ENCODE measurements around the gene MRM2. TPM values are rescaled to one million over a fixed set of nuclear protein-coding genes. Genes with fewer than 3 reads are reported as not detected.

Gene MRM2
- total RNA-seq, 2 experiments from 2014 or later: 36.7 to 37.8 TPM

DNA sequence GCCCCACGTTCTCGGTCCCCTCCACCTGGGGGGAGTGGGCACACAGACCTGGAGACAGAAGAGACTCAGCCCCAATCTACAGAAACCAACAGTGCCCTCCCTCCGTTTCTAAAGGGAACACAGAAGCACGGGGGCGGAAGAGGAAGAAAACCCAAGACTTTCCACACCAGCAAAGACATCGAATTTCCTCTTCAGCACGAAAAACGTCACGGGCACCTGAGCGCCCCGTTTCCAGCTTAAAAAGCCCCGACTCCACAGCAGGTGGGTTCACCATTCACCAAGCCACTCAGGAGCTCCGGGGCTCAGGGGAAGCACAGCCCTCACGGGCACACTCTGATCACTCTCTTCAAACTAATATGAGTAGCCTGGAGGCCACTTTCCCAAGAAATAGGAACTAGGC, 19.6 kb upstream of the MRM2 start:
- H3K9me3 Mint-ChIP-seq (ENCODE audit: insufficient read depth): no peaks in the 10 kb centered on the region
- ChIA-PET CTCF (interaction anchor here (1.6 to 4.2 kb wide), 4 partner anchors 13 to 208 kb away, joined by 4 to 10 read pairs (median 7); no protein-coding TSS in a partner anchor), POLR2A (interaction anchor here (1.3 kb wide), 1 partner anchor 19 kb away, joined by 5 read pairs; the partner anchor contains the start of genes MRM2 and NUDT1)
- H3K36me3 Mint-ChIP-seq (ENCODE audit: low read depth): peaks cover 8% of the 10 kb centered on the region
- H3K4me3 Mint-ChIP-seq: peak overlapping the region; percentile 28
- peak; percentile 54 for ATAC-seq
- peak; percentile 34 for DNase-seq
- peaks cover 14% of the 10 kb centered on the region for H3K4me1 Mint-ChIP-seq (ENCODE audit: low read depth)
- no peaks in the 10 kb centered on the region for H3K27me3 Mint-ChIP-seq (ENCODE audit: low read depth)
- H3K27ac Mint-ChIP-seq: peak overlapping the region; percentile 85

DNA sequence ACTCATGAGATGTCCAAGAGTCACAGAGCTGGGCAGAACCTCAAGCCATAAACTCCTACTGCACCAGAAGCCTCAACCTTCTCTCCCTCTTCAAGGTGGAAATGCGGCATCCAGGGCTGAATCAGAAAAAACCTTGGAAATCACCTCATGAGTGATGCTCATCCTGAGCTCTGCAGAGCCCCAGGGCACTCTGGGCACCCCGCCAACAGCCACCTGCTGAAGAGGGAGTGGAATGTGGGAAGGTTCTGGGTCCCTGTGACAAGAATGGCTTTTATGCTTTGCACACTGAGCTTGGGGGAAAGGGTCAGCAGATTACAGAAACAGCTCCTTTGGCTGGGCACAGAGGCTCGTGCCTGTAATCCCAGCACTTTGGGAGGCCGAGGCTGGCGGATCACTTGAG, 18.8 kb upstream of the MRM2 start:
- ATAC-seq: no peak
- CTCF ChIA-PET: interaction anchor here (1.7 to 4.2 kb wide), 3 partner anchors 12 to 104 kb away, joined by 4 to 10 read pairs (median 9); no protein-coding TSS in a partner anchor

DNA sequence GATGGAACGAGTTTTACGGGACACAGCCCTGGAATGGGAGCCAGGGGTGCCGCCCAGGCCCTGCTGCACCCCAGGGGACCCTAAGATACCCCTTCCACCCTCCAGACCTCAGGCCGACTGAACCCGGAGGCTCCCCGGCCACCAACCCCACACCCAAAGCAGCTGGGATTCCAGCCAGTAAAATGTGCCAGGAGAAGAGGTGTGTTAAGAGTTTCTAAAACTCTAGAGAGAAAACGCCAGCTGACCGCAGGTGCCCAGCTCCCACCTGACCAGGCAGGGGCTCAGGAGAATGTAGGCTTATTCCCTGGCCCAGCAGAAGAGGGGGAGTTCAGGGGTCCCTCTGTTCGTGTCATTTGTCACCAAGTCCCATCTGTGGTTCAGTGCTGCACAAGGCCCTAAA, 17.5 kb upstream of the MRM2 start:
- Mint-ChIP-seq H3K36me3 (ENCODE audit: low read depth) (peaks cover 16% of the 10 kb centered on the region), H3K27ac (peak overlapping the region; percentile 21), H3K27me3 (ENCODE audit: low read depth) (no peaks in the 10 kb centered on the region), H3K9me3 (ENCODE audit: insufficient read depth) (no peaks in the 10 kb centered on the region), H3K4me3 (no peak overlapping the region), H3K4me1 (ENCODE audit: low read depth) (peaks cover 22% of the 10 kb centered on the region)
- CTCF ChIA-PET: interaction anchor here (4.2 kb wide), 1 partner anchor 89 kb away, joined by 10 read pairs; no protein-coding TSS in a partner anchor
- no peak for ATAC-seq
- POLR2A ChIA-PET: no interaction called here
- no peak for DNase-seq

More for the DNA sequence above, 18.8 kb upstream of the MRM2 start:
- H3K27me3 Mint-ChIP-seq (ENCODE audit: low read depth): no peaks in the 10 kb centered on the region
- H3K4me1 Mint-ChIP-seq (ENCODE audit: low read depth): peaks cover 14% of the 10 kb centered on the region
- POLR2A ChIA-PET: interaction anchor here (1.3 kb wide), 1 partner anchor 19 kb away, joined by 5 read pairs; the partner anchor contains the start of genes MRM2 and NUDT1
- no peak overlapping the region for H3K4me3 Mint-ChIP-seq
- DNase-seq: no peak
- peaks cover 10% of the 10 kb centered on the region for H3K36me3 Mint-ChIP-seq (ENCODE audit: low read depth)
- H3K9me3 Mint-ChIP-seq (ENCODE audit: insufficient read depth): no peaks in the 10 kb centered on the region
- H3K27ac Mint-ChIP-seq: no peak overlapping the region

GRCh38 chr7:2258661-2259365, 16.8 kb upstream of the MRM2 start:
- ATAC-seq (no peak), DNase-seq (no peak)
- Mint-ChIP-seq H3K4me3 (no peak overlapping the region), H3K36me3 (ENCODE audit: low read depth) (peaks cover 12% of the 10 kb centered on the region), H3K9me3 (ENCODE audit: insufficient read depth) (no peaks in the 10 kb centered on the region), H3K4me1 (ENCODE audit: low read depth) (peaks cover 24% of the 10 kb centered on the region), H3K27me3 (ENCODE audit: low read depth) (no peaks in the 10 kb centered on the region), H3K27ac (no peak overlapping the region)
- ChIA-PET POLR2A (no interaction called here), CTCF (interaction anchor here (4.2 kb wide), 1 partner anchor 89 kb away, joined by 10 read pairs; no protein-coding TSS in a partner anchor)

DNA sequence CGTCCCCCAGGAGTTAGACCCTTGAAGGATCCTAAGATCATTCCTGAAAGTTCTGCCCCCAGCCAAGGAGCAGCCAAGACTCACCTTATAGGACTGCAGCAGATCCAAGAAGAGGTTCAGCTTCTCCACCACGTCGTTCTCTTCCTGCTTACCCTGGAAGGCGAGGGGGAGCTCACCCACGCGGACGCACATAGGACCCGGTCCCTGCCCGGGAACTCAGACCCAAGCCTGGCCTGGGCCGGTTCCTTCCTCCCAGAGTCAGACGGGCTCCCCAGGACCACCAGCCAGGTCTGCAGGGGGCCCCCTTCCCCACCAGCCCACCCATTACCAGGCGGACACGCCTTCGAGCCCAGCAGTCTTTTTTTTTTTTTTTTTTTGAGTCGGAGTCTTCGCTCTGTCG, 15.6 kb upstream of the MRM2 start:
- H3K27me3 Mint-ChIP-seq (ENCODE audit: low read depth): no peaks in the 10 kb centered on the region
- no peaks in the 10 kb centered on the region for H3K9me3 Mint-ChIP-seq (ENCODE audit: insufficient read depth)
- ATAC-seq (no peak), DNase-seq (no peak)
- peaks cover 30% of the 10 kb centered on the region for H3K4me1 Mint-ChIP-seq (ENCODE audit: low read depth)
- H3K4me3 Mint-ChIP-seq: no peak overlapping the region
- POLR2A ChIA-PET: interaction anchor here (1.1 kb wide), 1 partner anchor 9 kb away, joined by 4 read pairs; no protein-coding TSS in a partner anchor
- CTCF ChIA-PET: no interaction called here
- peaks cover 12% of the 10 kb centered on the region for H3K36me3 Mint-ChIP-seq (ENCODE audit: low read depth)
- H3K27ac Mint-ChIP-seq: no peak overlapping the region

- DNase-seq (no peak), ATAC-seq (no peak)
- H3K27ac Mint-ChIP-seq: no peak overlapping the region
- H3K27me3 Mint-ChIP-seq (ENCODE audit: low read depth): no peaks in the 10 kb centered on the region
- H3K9me3 Mint-ChIP-seq (ENCODE audit: insufficient read depth): no peaks in the 10 kb centered on the region
- ChIA-PET CTCF (no interaction called here), POLR2A (interaction anchor here (1.1 kb wide), 1 partner anchor 8 kb away, joined by 4 read pairs; no protein-coding TSS in a partner anchor)
- H3K36me3 Mint-ChIP-seq (ENCODE audit: low read depth): peaks cover 10% of the 10 kb centered on the region
- peaks cover 30% of the 10 kb centered on the region for H3K4me1 Mint-ChIP-seq (ENCODE audit: low read depth)
- no peak overlapping the region for H3K4me3 Mint-ChIP-seq
Measured at GRCh38 chr7:2257046-2257551, 15.1 kb upstream of the MRM2 start.

GRCh38 chr7:2256306-2257045, 14.5 kb upstream of the MRM2 start:
- ChIA-PET POLR2A (interaction anchor here (1.1 kb wide), 1 partner anchor 8 kb away, joined by 4 read pairs; no protein-coding TSS in a partner anchor), CTCF (no interaction called here)
- peaks cover 28% of the 10 kb centered on the region for H3K4me1 Mint-ChIP-seq (ENCODE audit: low read depth)
- no peaks in the 10 kb centered on the region for H3K27me3 Mint-ChIP-seq (ENCODE audit: low read depth)
- H3K4me3 Mint-ChIP-seq: no peak overlapping the region
- H3K36me3 Mint-ChIP-seq (ENCODE audit: low read depth): peaks cover 14% of the 10 kb centered on the region
- H3K9me3 Mint-ChIP-seq (ENCODE audit: insufficient read depth): no peaks in the 10 kb centered on the region
- H3K27ac Mint-ChIP-seq: no peak overlapping the region
- ATAC-seq (no peak), DNase-seq (no peak)

DNA sequence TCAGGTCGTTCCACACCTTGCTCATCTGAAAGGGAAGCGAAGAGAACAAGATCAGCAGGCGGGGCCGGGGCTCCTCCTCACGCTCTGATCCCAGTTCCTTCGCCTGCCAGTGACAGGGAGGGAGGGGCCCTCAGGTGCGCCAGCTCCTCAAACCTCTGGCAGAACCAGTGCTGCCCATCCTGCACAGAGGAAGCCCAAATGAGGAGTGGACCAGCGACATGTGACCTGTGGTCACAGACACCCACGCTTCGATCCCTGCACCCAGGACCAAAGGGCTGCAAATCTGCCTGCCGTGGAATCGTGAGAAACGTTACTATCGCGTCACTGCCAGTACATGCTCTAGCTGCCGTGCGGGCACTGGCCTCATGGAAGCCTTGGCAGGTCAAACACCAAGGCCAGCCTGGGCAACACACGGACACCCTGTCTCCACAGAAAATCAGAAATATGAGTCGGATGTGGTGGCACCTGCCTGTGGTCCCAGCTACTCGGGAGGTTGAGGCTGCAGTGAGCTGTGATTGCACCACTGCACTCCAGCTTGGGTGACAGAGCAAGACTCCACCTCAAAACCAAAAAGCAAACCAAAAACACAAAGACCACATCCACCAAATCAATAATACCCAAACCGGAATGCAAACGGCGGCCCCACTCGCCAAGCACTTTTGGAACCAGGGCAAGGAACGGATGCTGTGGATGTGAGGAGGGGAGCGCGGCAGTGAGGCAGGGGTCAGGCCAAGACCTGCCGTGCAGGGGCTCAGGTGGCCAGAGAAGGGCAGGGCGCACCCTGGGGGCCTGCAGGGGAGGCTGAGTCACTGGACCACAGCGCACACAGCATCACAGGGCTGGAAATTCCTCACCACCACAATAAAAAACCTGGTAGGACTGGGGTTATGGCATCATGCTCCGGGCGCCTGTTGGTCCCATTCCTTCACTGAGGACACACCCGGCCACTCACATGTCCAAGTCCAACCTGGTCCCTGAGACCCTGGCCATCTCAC, 13.4 kb upstream of the MRM2 start:
- CTCF ChIA-PET: interaction anchor here (1.2 kb wide), 1 partner anchor 10 kb away, joined by 3 read pairs; no protein-coding TSS in a partner anchor
- Mint-ChIP-seq H3K4me1 (ENCODE audit: low read depth) (peaks cover 32% of the 10 kb centered on the region), H3K27me3 (ENCODE audit: low read depth) (no peaks in the 10 kb centered on the region), H3K9me3 (ENCODE audit: insufficient read depth) (no peaks in the 10 kb centered on the region), H3K27ac (peak overlapping the region; percentile 22), H3K4me3 (no peak overlapping the region), H3K36me3 (ENCODE audit: low read depth) (peaks cover 21% of the 10 kb centered on the region)
- POLR2A ChIA-PET: interaction anchor here (0.5 to 0.7 kb wide), 2 partner anchors 35 to 426 kb away, joined by 4 to 5 read pairs; no protein-coding TSS in a partner anchor
- no peak for ATAC-seq
- no peak for DNase-seq

DNA sequence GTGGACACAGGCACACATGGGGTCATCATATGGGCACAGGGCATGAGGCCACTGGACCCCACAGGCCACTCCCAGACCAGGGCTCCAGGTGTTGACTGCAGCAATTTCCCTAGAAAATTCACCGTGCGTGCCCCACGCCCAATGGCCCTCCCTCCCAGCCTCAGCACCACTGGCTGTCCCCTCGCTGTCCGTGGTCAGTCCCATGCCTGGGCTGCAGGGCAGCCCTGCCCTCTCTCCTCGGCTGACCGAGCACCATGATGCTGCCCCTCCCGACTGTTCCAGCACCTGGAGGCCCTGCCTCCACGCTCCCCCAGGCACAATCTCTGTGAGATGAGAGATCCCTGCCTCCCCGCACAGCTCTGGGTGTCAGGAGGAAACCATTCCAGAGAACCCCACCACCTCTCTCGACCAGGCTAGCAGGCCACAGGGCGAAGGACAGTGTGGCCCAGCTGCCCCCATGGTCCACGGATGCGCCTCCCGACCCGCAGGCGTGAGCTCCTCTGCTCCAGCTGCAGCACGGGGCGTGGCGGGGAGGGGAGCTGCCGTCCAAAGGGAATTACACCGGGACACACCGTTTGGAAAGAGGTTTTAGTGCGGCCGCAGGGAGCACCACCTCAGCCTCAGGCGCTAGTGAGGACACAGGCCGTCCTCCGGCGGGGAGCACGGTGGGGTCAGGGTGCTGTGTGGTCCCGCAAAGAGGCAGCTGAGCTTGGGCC, 12.6 kb upstream of the MRM2 start:
- Mint-ChIP-seq H3K36me3 (ENCODE audit: low read depth) (peaks cover 25% of the 10 kb centered on the region), H3K9me3 (ENCODE audit: insufficient read depth) (no peaks in the 10 kb centered on the region), H3K4me1 (ENCODE audit: low read depth) (peaks cover 35% of the 10 kb centered on the region), H3K27ac (no peak overlapping the region), H3K27me3 (ENCODE audit: low read depth) (no peaks in the 10 kb centered on the region), H3K4me3 (no peak overlapping the region)
- DNase-seq: no peak
- ChIA-PET CTCF (interaction anchor here (1.2 kb wide), 1 partner anchor 10 kb away, joined by 3 read pairs; no protein-coding TSS in a partner anchor), POLR2A (interaction anchor here (0.5 to 0.7 kb wide), 3 partner anchors 13 to 427 kb away, joined by 4 to 5 read pairs (median 4); no protein-coding TSS in a partner anchor)
- no peak for ATAC-seq

DNA sequence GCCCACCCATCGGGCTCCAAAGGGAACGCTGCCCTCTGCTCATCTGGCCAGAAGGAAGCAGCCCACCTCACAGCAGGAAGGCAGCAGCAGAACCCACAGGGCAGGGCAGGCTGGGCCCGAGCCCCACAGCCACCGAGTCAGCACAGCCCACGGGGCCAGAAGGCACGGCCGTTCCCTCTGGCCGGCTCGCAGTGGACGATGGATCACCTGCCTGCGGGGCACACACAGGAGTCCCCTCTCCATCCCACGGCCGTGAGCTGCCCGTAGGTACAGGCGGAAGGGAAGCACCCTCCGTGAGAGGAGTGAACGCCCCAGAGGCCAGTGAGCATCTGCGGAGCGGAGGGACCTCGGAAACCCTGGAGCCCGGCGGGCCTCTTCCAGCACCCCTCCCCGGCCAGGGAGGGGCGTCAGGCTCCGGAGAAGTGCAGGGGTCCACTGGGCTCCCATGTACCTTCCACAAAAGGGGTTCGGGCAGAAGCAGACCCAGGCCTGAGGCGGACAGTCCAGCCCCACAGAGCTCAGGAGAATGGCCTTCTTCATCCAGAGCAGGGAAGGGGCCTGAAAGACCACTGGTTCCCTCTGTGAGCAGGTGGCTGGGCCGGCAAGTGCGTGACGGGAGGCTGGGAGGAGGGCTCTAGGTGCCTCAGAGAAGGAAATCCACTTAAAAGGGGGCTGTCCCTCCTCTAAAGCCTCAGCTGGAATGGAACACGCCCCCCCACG, 11.7 kb upstream of the MRM2 start:
- Mint-ChIP-seq H3K27ac (no peak overlapping the region), H3K27me3 (ENCODE audit: low read depth) (no peaks in the 10 kb centered on the region), H3K9me3 (ENCODE audit: insufficient read depth) (no peaks in the 10 kb centered on the region), H3K36me3 (ENCODE audit: low read depth) (peaks cover 33% of the 10 kb centered on the region), H3K4me1 (ENCODE audit: low read depth) (peaks cover 40% of the 10 kb centered on the region), H3K4me3 (no peak overlapping the region)
- CTCF ChIA-PET: no interaction called here
- POLR2A ChIA-PET: interaction anchor here (1.0 kb wide), 1 partner anchor 47 kb away, joined by 3 read pairs; no protein-coding TSS in a partner anchor
- no peak for ATAC-seq
- DNase-seq: no peak

Data from activated CD8-positive, alpha-beta T cell treated with anti-CD3 and anti-CD28 coated beads, Interleukin-2, amount 10 ng/mL, durations not matched to agents 7 days and 5 days (primary cell).